Measurements from ENCODE around the gene ZBTB8A.
"Not testable (repeated sequence)": the region's sequence is repeated elsewhere in the genome, so short reads cannot be mapped to it uniquely, and the experiment has no call there.

The ZBTB8A gene

DNA sequence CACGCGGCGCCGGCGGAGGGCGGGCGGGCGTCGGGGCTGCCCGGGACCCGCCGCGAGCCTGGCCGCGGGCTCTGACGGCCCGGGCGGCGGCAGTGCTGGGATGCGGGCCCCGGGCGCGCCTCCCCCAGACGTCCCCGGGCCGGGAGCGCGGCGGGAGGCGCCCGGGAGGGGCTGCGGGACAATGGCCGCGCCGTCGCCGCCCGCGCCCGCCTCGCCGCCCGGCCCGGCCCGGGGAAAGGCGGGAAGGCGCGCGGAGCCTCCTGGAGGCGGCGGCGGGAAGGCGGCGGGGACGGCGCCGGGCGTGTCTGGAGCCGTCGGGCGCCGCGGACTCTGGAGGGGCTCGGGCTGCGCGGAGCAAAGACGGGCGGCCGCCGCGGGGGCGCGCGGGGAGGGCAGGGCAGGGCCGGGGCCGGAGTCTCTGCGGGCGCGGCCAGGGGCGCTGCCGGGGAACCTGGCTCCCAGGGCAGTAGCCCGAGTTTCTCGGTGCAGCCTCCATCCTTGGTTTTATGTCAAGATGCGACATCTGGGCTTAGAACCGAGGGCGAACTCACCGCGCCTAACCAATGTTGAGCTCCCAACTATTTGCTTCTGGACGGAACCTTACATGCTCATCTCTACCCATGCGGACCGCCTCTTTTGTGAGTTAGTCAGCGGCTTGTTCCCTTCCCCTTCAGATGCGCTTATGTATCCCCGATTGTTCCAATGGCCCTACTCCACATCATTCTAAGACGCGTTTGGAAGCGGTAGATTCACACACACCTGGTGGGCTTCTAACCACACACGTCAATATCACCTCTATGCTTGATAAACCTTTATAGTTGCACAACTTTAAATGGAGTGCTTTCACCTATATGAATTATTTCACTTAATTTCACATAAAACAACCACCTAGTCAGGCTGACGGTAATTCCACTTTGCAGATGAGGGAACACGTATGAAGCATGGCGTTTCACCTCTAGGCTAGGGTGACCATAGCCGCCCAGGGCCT is 651 bp downstream of the ZBTB8A start:
- DNase-seq = no peak

DNA sequence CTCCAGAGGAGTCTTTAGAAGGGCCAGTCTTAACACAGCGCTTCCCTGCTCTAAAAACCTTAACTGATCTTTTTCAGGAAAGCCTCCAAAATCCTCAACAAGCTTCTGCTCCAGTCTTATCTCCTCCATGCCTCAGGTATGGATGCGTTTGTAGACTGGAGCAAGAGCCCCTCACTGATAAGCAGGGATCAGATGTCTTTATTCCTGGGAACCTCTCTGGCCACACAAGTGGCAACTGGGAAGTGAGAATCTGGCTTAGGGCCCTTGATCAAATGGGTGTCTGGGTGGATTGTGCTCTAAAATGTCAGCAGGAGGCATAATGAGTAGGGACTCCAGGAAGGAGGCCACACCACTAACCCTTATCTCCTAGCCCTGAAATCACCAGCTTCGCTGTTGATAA is 1.4 kb downstream of the ZBTB8A start:
- DNase-seq = no peak

DNA sequence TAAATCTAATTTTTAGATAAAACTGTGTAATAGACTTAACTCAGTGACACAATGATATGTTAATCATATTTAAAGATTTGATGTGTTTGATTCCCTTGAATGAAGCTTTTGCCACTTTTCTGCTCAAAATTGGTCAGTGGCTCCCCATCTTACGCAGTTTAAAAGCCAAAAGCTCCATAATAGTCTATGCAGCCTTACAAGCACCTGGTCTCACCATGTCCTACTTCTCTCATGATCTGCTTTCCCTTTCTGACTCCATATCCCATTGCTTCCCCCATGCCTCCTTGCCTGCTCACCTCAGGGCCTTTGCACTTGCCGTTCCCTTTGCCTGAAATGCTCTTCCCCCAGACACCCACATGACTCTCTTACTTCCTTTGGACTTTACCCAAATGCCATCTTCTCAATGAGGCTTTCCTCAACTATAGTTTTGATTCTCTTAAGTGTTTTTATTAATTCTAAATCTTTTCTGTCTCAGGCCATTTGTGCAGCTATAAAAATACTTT is 1.9 kb downstream of the ZBTB8A start:
- no peak for DNase-seq

DNA sequence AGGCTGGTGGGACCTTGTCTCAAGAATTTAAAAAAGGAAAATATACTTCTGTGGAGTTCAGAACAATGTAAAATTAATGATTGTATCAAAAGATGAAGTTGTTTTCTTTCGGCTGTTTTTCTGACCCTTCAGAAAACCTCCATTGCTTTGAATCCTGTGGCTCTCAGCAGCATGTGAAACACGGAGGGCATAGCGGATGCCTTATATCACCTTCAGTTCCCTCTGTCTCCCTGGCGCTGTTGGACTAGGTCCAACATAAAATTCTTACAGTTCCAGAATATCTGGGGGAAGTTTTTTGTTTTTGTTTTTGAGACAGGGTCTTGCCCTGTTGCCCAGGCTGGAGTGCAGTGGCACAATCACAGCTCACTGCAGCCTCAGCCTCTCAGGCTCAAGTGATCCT is 7.4 kb downstream of the ZBTB8A start:
- DNase-seq = no peak

DNA sequence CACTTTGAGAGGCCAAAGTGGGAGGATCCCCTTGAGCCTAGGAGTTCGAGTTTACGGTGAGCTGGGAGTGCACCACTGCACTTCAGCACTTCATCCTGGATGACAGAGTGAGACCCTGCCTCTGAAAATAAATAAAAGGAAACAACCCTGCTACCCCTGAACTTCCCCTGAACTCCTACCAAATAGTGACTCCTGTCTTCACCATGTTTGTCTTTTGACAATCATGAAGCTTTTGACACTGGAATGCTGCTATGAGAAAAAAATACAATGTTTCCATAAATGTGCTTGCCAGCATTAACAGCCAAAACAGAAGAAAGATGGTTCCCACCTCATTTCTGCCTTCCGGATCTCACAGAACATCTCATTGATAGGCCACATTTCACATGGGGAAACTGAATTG is 10.4 kb downstream of the ZBTB8A start:
- DNase-seq = no peak

DNA sequence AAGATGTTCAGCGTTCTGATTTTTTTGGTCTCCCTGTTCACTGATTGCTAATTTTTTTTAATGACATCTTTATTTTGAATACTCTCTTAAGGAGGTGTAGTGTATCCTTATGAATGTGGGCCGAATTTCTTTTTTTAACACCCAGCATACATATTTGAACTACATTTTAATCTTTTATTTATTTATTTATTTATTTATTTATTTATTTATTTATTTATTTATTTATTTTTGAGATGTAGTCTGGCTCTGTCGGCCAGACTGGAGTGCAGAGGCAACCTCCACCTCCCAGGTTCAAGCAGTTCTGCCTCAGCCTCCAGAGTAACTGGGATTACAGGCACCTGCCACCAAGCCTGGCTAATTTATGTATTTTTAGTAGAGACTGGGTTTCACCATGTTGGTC is 15.1 kb downstream of the ZBTB8A start:
- DNase-seq = no peak

DNA sequence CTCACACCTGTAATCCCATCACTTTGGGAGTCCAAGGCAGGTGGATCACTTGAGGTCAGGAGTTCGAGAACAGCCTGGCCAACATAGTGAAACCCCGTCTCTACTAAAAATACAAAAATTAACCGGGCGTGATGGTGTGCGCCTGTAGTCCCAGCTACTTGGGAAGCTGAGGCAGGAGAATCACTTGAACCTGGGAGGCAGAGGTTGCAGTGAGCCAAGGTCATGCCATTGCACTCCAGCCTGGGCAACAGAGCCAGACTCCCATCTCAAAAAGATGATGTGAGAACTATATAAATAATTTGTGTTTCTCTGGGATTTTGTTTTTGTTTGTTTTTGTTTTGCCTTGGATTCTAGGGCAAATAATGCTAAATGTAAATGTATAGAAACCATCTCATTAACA is 17.8 kb downstream of the ZBTB8A start:
- not testable (repeated sequence) for DNase-seq

DNA sequence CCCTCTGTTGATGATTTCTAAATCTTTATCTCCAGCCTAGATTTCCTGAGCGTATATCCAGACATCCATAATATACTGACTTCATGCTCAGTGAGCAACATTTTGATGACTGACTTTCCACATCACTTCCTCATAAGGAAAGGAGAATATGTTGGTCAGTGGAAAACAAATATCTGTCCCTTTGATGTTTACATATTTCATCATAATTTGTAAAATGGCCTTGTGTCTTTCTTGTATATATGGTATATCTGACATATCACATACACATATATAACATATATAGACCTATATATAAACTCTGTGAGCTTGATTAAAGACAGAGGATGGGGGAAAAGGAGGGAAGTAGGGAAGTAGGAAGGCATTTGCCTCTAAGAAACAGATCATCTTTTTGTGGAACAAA is 18.6 kb downstream of the ZBTB8A start:
- DNase-seq = no peak

DNA sequence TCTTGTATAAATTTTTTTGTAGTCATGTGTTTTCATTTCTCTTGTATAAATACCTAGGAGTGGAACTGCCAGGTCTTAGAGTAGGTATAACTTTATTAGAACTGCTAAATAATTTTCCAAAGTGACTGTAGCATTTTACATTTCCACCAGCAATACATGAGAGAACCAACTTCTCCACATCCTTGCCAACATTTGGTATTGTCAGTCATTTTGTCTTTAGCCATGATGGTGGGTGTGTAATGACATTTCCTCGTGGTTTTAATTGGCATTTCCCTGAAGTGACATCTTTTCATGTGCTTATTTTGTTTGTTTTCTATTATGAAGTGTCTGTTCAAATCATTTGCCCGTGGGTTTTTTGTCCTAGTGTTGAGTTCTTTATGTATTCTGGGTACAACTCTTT is 29.7 kb downstream of the ZBTB8A start:
- no peak for DNase-seq

DNA sequence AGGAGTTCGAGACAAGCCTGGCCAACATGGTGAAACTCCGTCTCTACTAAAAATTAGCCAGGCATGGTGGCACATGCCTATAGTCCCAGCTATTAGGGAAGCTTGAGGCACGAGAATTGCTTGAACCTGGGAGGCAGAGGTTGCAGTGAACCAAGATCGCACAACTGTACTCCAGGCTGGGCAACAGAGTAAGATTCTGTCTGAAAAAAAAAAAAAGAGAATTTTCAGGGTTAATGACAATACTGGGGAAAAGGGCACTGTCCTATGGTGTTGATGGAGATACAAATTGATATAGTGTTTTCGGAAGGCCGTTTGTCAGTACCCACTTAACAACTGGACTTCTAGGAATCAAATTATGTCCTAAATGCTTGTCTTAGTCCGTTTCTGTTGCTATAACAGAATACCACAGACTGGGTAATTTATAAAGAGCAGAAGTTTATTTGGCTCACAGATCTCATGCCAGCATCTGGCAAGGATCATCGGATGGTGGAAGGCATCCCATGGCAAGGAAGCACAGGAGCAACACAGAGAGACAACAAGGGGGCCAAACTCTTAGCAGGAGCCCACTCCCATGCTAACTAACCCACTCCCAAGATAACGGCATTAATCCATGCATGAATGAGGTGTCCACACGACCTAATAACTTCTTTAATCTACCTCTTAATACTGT is 41.3 kb downstream of the ZBTB8A start:
- DNase-seq = no peak

DNA sequence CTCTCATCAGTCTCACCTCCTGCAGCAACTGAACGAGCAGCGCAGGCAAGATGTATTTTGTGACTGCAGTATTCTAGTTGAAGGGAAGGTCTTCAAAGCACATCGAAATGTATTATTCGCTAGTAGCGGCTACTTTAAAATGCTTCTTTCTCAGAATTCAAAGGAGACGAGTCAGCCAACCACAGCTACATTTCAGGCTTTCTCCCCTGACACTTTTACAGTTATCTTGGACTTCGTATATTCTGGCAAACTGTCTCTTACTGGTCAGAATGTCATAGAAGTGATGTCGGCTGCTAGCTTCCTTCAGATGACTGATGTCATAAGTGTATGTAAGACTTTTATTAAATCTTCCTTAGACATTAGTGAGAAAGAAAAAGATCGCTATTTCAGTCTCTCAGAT is 53.7 kb downstream of the ZBTB8A start:
- no peak for DNase-seq

DNA sequence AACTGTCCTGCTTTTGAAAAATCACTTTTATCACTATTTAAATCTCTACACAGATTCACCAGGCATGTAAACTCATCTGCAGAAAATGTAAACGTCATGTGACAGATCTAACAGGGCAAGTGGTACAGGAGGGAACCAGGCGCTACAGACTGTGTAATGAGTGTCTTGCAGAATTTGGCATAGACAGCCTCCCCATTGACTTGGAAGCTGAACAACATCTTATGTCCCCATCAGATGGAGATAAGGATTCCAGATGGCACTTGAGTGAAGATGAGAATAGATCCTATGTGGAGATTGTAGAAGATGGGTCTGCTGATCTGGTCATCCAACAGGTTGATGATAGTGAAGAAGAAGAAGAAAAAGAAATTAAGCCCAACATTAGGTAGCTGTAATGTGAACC is 60.8 kb downstream of the ZBTB8A start:
- no peak for DNase-seq

DNA sequence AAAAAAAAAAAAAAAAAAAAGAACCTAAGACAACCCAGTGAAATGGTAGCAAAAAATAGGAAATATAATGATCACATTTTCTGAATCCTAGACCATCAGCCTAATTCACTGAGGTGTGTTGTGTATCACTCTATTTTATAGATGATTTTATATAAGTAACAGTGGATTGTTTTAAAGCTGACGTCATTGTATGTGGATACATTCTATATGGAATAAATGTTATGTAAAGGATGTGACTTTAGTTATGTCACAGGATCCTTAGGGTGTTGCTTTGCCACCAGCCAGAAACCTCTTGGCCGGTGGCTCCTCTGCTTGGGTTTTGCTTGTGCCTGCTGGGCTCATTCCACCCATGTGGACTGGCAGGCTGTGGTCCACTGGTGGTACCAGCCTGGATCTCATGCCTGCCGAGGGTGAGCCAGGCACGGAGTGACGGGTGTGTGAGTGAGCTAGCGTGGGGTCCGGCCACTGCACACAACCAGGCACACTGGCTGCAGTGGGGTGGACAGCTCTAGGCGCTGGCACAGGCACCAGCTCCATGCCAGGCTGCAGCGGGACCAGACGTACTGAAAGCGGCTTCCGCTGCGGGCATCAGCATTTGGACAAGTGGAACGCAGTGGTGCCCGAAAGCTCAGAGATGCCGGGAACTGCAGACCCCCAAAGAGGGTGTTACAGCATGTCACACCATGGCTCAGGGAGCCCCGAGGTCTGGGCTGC is 66.6 kb downstream of the ZBTB8A start:
- DNase-seq = no peak

DNA sequence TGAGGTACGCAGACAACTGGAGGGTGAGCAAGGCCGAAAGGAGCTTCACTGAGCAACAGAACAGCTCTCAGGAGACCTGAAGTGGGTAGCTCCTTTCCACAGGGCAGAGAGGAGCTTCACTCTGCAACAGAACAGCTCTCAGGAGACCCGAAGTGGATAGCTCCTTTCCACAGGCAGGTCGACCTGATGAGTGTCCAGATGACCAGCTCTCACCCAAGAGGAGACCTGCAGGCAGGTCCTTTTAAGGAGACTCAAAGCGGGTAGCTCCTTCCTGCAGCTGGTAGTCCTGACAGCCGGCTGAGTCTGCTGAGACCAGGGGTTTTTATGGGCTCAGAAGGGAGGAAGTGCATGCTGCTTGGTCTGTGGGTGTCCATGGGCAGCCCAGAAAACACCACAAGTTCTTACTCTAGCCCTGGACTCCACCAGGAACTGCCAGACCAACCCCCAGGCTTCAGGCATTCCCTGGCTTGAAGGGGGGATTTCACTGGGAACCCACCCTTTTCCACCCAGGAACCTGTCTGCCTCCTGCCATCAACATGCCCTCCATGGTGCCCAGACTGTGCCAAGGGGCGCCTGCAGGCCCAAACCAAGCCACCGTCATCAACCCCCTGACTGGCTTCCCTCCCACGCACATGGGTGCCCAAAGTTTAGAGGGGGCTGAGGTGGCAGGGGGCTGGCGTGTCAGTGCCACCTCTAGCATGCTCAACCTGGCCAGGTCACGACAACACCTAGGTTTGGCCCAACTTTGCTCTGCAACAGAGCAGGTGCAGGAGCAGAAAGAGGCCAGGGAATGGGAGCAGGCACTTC is 67.5 kb downstream of the ZBTB8A start:
- no peak for DNase-seq

DNA sequence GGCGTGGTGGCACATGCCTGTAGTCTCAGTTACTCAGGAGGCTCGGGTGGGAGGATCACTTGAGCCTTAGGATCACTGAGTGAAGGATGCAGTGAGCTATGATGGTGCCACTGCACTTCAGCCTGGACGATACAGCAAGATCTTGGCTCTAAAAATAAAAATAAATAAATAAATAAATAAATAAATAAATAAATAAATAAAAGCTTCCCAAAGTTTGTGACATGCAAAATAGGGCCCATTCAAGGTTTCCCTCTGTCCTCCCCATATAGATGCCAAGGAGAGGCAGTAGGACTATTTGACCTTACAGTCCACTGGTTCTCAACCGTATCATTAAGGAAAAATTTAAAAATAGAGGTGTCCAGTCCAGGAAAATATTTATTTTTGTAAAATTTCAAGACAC is 70.0 kb downstream of the ZBTB8A start:
- DNase-seq = no peak

DNA sequence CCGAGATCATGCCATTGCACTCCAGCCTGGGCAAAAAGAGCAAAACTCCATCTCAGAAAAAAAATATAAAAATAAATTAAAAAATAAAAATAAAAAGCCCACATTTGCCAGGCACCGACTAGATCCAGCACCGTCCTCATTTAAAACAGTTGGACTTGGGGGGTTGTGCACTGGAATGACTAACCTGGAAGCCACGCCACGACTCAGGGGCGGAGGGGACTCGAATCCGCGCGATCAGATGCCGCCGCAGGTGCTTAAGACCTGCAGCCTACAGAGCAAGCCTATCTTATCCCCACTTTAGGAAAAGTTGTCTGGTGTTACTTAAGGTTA is 72.6 kb downstream of the ZBTB8A start:
- no peak for DNase-seq

DNA sequence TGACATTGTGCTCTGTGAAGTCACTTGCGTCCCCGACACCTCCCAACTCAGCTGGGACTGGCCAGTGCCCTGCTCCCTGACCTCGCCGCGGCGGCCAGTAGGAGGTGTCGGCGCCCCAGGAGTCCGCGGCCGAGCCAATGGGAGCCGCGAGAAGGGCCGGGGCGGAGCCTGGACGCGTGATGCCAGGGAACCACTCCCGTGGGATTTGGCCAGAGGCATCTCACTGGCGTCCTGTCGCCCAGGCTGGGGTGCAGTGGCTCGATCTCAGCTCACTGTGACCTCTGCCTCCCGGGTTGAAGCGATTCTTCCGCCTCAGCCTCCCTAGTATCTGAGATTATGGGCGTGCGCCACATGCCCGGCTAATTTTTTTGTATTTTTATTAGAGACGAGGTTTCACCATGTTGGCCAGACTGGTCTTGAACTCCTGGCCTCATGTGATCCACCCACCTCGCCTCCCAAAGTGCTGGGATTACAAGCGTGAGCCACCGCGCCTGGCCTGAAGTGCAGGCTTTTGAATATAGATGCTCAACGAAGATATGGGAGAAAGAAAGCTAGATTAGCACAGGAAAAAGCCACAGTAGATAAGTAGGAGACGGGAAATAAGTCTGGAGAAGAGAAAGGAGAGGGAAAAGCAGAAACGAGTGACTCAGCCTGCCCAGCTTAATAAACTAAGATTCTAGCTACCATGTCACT is 73.1 kb downstream of the ZBTB8A start:
- peak; percentile 18 for DNase-seq

DNA sequence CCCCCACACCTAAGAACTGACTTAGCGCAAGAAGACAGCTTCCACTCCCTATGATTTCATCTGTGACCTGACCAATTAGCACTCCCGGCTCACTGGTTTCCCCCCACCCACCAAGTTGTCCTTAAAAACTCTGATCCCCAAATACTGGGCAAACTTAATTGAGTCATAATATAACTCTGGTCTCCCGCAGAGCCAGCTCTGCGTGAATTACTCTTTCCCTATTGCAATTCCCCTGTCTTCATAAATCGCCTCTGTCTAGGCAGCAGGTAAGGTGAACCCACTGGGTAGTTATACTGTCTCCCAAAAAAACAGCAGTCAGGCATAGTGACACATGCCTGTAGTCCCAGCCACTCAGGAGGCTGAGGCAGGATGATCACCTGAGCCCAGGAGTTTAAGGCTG is 74.2 kb downstream of the ZBTB8A start:
- no peak for DNase-seq

DNA sequence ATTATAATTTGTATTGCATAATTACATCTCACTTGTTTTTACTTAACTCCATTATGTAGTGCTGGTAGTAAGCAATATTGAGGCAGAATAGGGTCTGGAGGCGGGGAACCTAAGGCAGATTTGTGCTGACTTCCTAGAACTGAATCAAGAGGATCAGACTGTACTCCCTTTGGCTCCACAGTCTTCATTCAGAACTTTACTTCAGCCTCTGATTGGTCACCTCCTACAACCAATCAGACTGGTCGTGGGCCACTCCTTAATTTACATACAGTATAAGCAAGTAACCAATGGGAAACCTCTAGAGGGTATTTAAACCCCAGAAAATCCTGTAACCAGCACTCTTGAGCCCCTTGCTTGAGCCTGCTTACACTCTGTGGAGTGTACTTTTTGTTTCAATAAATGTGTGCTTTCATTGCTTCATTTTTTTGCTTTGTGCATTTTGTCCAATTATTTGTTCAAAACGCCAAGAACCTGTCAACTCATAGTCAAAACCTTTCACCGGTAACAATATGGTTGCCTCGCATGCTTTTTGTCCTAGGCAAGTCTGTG is 79.5 kb downstream of the ZBTB8A start:
- DNase-seq = no peak

DNA sequence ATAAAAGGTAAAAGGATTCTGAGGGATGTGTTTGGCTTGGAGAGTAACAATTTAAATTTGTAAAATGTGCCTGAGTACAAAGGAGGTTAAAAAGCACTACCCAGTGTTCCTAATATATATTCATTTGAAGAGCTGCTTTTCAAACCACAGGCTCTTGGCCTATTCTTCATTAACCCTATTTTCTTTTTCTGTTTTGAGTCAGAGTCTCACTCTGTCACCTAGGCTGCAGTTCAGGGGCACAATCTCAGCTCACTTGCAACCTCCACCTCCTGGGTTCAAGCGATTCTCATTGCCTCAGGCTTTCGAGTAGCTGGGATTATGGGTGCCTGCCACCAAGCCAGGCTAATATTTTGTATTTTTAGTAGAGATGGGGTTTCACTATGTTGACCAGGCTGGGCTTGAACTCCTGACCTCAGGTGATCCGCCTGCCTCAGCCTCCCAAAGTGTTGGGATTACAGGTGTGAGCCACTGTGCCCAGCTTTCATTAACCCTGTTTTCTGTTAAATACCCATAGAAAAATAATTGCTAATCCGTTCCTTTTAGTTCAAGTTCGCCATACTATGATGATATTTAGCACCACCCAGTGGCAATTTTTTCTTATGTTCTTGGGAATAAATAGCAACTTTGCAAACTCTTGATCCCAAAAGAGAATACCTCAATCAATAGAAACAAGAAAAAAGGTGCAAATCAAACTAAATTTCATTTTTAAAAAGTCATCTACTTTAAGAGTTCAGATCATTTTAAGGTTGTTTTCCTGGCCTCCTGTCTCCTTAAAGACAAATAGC is 80.7 kb downstream of the ZBTB8A start:
- no peak for DNase-seq

DNA sequence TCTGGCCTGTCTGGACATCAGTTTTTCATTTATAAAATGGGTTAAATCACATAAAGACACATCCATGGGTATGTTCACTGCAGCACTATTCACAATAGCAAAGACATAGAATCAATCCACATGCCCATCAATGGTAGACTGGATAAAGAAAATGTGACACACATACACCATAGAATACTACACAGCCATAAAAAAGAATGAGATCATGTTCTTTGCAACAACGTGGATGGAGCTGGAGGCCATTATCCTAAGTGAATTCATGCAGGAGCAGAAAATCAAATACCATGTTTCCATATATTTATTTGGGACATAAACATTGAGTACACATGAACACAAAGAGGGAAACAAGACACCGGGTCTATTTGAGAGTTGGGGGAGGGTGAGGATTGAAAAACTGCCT is 83.0 kb downstream of the ZBTB8A start:
- no peak for DNase-seq
